OCI-M1 (cell line): Measurements from ENCODE around the gene HSPA1B.
"Not testable (repeated sequence)": the region's sequence is repeated elsewhere in the genome, so short reads cannot be mapped to it uniquely, and the experiment has no call there.

Experiments used
- DNase-seq: peaks from one replicate; lab custom pipeline; 2025; lab: John Stamatoyannopoulos, UW

Gene HSPA1B

DNA sequence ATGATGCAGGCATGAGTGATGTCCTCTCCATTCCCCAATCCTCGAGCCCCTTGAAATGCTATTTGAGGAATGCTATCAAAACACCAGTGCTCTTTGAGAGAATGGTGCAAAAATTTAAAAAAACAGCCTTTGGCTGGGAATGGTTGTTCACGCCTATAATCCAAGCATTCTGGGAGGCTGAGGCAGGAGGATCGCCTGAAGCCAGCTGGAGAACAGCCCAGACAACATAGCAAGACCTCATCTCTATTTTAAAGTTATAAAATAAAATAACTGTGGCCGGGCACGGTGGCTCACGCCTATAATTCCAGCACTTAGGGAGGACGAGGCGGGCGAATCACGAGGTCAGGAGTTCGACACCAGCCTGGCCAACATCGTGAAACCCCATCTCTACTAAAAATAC, 27.8 kb upstream of the HSPA1B start:
- no peak for DNase-seq

DNA sequence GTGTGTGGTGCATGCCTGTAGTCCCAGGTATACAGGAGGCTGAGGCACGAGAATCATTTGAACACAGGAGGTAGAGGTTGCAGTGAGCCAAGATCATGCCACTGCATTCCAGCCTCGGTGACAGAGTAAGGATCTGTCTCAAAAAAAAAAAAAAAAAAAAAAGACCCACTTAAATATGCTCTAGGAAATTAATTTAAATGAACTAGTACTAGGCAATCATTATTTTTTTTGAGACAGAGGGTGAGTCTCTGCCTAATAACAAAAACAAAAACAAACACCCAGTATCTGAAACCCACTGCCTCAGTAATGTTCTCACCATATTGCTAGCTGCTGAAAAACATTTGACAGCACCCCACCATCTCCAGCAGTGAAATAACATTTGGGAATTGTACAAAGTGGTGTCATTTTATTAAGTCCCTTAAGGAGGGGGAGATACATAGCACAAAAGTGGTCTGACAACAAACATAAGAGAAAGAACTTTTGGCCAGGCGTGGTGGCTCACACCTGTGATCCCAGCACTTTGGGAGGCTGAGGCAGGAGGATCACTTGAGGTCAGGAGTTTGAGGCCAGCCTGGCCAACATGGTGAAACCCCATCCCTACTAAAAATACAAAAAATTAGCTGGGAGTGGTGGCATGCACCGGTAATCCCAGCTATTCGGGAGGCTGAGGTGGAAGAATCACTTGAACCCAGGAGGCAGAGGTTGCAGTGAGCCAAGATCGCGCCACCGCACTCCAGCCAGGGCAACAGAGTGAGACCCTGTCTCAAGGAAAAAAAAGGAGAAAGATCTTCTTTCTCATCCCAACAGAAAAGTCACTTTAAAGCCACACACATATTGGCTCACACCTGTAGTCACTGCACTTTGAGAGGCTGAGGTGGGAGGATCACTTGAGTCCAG, 26.3 kb upstream of the HSPA1B start:
- DNase-seq, result not testable (repeated sequence)

DNA sequence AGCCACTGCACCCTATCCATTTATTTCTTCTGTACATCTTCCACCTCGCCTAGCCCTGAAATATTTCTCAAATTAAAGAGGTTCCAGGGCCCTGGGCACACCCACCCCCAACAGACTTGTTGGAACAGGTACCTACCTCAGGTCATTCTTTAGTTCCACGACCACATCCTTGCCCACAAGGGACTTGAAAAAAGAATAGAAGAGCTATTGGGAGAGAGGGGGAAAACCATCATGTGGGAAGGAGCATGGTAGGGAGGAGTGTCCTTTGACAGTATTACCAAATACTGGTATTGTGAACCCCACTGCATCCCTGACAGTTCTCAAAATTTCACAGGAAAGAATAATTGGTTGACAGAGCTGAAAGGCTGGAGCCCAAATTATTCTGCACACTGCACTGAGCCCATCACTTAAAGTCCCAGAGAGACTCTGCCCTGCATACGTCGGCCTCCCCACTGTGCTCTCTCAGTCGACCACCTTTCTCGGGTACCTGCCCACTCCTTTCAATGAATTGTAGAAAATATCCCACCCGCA, 21.5 kb upstream of the HSPA1B start:
- DNase-seq, result no peak

DNA sequence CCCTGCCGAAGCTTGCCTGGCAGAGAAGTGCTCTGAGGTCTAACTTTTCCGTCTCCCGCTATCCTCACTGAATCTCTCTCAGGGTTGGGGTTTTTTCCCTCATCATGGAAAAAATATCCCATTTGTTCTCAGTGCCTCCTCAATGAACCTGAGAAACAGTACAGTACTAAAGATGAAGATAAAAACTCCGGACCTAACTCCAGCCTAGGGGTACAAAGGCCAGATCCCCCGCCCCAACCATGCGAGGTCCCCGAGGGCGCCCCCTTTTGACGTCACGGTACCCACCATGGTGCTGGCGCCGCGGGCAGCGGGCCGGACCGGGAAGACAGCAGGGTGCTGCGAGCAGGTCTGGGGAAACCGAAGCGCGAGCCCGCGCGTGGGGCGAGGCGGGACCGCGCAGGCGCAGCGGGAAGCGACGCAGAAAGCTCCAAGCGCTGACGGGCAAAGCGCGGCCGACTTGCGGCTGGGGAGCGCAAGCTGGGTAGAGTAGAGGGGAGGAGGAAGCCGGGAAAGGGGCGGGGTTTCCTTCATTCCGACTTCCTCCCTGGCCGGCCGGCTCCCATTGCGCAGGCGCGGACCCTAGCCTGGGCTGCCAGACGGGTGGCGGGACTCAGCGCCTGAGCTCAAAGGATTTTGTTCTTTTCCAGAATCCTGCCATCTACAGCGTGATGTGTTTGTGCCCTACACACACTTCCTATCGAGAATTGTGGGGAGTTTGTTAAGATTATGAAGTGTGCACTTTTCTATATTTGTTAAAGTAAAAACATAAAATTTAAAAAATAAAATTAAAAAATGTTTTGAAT, 20.9 kb upstream of the HSPA1B start, which contains the start of gene LSM2:
LSM2 (minus strand) TSS at position 497 of the 803 bp plus-strand sequence; CDS start at position 288, 209 bp downstream.
- peak; percentile 99 for DNase-seq

DNA sequence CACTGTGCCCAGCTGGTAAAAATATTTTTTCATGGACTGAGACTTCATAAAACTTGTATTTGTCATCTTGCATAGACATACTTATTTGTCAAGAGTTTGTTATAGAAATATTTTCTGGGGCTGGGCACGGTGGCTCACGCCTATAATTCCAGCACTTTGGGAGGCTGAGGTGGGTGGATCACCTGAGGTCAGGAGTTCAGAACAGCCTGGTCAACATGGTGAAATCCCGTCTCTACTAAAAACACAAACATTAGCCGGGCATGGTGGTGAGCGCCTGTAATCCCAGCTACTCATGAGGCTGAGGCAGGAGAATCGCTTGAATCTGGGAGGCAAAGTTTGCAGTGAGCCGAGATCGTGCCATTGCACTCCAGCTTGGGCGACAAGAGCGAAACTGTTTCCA, 18.9 kb upstream of the HSPA1B start:
- not testable (repeated sequence) for DNase-seq

DNA sequence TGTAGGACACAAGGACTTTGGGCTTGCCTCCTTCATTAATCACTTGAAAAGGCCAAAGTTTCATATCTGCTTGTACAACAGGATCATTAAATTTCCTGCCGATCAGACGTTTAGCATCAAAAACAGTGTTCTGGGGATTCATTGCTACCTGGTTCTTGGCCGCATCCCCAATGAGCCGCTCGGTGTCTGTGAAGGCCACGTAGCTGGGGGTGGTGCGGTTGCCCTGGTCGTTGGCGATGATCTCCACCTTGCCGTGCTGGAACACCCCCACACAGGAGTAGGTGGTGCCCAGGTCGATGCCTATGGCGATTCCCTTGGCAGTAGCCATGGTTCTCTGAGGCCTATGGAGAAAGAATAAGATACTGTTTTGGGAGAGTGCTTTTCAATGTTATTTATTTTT, 15.9 kb upstream of the HSPA1B start:
- DNase-seq, result no peak

DNA sequence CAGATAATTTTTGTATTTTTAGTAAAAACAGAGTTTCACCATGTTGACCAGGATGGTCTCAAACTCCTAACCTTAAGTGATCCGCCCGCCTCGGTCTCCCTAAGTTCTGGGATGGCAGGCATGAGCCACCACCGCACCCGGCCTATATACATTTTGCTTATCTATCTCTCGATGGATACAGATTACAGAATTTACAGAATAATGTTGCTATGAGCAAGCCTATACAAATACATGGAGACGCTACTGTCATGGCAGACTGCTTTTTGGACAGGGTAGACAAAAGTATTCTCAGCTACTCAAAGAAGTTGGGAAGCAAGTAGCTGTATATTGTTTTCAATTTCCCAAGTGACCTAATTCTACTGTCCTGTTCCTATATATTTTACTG, 14.1 kb upstream of the HSPA1B start:
- DNase-seq, result no peak

DNA sequence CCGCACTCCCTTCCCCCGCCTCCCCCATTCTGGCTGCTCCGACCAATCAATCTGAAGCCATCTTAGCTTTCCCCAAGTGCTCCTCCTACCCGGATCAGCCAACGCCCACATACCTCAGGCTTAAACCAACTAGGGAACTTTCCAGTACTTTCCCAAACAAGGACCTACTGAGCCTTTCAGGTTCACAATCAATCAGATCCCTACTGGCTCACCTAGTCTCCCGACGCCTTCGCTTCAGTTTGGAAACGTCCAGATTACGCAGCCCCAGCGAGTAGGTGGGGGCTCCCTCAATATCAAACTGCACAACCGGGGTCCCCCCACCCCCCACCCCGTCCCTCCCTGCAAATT, 12.9 kb upstream of the HSPA1B start:
- peak; percentile 96 for DNase-seq

DNA sequence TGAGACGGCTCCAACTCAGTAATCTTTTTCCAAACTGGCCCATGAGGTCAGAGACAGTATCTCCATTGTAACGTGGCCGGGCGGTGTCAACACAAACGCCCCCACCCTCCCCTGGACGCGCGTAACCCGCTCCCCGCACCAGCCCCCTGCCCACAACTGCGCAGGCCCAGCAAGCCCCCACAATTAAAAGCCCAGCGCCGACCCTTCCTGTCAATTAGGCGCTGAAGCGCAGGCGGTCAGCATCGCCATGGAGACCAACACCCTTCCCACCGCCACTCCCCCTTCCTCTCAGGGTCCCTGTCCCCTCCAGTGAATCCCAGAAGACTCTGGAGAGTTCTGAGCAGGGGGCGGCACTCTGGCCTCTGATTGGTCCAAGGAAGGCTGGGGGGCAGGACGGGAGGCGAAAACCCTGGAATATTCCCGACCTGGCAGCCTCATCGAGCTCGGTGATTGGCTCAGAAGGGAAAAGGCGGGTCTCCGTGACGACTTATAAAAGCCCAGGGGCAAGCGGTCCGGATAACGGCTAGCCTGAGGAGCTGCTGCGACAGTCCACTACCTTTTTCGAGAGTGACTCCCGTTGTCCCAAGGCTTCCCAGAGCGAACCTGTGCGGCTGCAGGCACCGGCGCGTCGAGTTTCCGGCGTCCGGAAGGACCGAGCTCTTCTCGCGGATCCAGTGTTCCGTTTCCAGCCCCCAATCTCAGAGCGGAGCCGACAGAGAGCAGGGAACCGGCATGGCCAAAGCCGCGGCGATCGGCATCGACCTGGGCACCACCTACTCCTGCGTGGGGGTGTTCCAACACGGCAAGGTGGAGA, 12.3 kb upstream of the HSPA1B start, which contains the start of the genes HSPA1A and HSPA1L:
HSPA1A (plus strand) TSS at position 519 of the 814 bp plus-strand sequence; CDS start at position 733, 214 bp downstream.
HSPA1L (minus strand) TSS at position 259 of the 814 bp plus-strand sequence. CDS start 3,311 bp downstream, outside the sequence.
- DNase-seq, result peak; percentile 98

DNA sequence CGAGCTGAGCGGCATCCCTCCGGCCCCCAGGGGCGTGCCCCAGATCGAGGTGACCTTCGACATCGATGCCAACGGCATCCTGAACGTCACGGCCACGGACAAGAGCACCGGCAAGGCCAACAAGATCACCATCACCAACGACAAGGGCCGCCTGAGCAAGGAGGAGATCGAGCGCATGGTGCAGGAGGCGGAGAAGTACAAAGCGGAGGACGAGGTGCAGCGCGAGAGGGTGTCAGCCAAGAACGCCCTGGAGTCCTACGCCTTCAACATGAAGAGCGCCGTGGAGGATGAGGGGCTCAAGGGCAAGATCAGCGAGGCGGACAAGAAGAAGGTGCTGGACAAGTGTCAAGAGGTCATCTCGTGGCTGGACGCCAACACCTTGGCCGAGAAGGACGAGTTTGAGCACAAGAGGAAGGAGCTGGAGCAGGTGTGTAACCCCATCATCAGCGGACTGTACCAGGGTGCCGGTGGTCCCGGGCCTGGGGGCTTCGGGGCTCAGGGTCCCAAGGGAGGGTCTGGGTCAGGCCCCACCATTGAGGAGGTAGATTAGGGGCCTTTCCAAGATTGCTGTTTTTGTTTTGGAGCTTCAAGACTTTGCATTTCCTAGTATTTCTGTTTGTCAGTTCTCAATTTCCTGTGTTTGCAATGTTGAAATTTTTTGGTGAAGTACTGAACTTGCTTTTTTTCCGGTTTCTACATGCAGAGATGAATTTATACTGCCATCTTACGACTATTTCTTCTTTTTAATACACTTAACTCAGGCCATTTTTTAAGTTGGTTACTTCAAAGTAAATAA, 10.2 kb upstream of the HSPA1B start:
- peak; percentile 73 for DNase-seq

DNA sequence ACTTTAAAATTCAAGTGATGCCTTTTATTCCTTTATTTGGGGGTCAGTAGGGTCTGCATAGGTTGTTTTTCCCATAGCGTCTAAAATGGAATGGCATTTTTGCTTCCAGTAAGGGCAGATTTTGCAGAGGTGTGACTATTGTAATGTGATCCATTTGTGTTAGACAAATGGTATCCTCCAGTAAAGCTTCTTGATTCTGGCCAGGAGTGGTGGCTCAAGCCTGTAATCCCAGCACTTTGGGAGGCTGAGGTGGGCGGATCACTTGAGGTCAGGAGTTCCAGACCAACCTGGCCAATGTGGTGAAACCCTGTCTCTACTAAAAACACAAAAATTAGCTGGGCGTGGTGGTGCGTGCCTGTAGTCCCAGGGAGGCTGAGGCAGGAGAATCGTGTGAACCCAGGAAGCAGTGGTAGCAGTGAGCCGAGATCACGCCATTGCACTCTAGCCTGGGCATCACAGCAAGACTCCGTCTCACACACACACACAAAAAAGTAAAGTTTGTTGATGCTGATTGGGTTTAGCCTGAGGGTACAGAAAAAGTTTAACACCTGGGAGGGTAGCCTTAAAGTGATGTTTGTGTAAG, 9.5 kb upstream of the HSPA1B start:
- DNase-seq, result not testable (repeated sequence)

DNA sequence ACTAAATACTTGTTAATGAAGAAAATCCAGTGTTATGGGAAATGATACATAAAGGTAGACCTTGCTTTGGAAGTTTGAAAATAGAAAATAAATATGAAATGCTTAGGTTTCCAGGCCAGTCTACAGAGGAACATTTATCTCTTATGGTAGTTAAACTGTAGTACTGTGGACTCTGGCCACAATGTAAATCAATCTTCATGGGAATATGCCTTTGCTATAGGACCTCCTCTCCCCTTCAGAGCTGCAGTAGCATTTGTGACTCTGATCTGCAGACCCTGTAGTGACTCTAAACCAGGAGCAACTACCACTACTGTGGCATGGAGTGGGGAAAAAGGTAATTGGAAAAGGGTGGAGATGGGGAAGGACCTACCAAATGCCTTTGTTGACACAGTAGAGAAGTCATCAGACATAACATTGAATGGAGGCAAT, 7.7 kb upstream of the HSPA1B start:
- DNase-seq, result peak; percentile 29

DNA sequence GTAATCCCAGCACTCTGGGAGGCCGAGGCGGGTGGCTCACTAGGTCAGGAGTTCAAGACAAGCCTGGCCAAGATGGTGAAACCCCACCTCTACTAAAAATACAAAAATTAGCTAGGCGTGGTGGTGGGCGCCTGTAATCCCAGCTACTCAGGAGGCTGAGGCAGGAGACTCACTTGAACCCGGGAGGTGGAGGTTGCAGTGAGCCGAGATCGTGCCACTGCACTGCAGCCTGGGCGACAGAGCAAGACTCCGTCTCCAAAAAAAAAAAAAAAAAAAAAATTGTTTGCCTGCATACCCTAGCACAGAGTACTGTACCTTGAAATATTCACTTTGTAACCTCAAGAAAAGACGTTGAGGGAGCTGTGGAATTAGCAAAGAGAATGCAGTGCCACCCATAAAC, 7.1 kb upstream of the HSPA1B start:
- DNase-seq, result not testable (repeated sequence)

DNA sequence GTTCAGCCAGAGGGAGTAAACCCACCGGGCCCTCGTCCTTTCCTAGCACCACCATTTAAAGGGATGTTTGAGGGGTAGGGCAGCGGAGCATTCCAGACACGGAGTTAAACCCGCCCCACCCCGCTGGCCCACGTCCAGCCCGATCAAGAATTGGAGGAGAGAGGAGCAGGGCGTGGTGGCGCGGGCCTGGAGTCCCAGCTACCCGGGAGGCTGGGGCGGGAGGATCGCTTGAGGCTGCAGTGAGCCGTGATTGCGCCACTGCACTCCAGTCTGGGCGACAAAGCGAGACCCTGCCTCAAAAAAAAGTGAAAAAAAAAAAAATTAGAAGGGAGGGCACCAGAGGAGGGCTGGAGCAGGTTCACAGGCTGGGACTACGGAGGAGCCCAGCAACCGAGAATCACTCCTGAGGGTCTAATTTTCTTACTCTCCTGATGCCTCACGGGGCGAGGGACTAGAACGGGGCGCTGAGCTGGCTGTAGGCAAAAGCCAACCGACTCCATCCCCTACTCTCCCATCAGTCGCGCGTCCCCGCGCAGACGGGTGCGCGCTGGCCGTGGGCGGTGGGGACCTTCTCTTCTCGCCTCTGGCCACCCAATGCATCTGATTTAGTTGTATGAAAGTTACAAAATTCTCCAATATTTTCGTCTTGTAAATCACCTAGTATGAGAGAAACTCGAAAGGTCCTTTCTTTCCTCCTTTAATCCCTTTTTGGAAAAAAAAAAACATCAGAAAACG, 6.1 kb upstream of the HSPA1B start:
- DNase-seq, result peak; percentile 92

DNA sequence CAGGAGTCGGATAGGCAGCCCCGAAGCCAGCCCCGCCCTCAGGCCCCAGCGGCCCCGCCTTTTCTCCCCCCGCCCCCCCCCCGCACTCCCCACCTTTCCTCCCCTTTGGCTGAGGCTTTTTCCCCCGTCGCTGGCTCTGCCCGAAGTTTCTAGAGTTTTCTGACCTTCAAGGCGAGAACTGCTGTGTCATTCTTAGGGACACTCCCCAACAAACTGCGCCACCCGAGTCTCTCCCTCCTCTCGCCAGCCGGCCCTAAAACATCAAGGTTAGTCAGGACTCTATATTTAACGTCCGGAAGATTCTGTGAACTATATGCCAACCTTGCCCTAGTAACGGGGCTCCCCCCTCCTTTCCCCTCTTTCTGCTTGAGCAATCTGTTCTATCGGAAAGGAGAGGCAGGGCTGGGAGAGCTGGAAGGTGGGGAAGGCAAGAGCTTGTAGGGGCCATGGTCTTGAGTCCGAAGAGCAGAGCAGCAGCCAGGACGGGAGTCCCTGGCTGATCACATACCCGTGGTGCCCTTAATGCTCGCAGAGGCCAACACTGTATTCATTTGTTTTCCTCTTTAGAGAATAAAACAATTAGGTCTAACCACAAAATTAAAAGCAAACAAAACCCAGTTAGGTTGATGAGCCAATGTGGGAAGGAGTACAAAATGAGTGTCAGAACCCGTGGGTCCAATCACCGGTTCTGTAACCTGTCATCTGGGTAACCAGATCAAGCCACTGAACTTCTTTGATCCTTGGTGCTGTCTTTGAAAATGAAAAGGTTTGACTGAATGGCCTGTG, 5.3 kb upstream of the HSPA1B start:
- DNase-seq, result peak; percentile 97

DNA sequence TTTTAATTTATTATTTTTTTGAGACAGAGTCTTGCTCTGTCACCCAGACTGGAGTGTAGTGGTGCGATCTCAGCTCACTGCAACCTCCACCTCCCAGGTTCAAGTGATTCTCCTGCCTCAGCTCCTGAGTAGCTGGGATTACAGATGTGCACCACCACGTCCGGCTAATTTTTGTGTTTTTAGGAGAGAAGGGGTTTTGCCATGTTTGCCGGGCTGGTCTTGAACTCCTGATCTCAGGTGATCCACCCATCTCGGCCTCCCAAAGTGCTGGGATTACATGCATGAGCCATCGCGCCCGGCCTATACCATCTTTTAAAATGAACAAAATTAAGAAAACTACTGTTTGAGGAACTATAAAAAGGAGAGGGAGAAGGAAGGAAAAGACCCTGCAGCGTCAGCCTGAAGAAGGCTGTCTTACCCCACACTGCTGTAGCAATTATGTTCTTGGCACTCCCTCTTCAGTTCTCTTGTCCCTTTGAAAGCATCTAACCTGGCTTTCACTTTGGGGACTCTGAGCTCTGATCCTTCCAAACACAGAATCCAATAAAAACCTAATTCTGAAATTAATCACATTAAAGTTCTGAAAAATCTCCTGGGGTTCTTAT, 3.8 kb upstream of the HSPA1B start:
- DNase-seq, result not testable (repeated sequence)

DNA sequence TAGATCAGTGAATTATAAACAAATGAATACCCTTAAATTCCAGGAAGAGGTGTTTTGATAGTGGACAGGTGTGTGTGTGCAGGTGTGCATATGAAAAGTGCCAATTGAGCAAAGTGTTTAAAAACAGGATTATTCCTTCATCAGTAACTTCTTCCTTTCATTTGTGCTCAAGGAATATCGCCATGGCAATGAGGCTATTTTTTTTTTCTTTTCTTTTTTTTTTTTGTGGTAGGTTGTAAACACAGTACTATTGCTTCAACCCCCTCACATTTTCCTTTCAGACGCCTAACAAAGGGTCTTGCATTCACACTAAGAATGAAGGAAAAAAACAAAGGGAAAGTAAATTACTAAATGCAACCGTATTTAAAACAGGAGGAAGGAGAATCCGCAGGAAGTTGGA, 2.0 kb upstream of the HSPA1B start:
- no peak for DNase-seq

DNA sequence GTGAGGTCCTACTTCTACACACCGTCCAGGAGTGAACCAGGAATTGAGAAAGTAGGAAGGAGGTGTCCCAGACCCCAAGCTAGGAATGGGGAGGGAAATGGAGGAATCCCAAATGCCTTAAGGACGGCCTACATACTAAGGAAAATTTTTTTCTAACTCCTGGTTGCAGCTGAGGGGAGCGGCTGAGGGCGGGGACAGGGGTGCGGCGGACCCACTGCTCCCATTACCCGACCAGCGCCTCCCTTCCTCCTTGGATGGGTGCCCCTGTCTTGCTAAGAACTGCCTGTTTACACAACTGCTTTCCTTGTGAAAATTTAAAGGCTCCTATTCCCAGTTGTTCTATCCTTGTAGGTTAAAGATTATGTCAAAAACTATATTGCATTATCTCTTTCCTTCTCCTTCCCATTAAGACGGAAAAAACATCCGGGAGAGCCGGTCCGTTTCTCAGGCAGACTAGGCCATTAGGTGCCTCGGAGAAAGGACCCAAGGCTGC, 699 bp upstream of the HSPA1B start:
- peak; percentile 95 for DNase-seq
